Stomach smooth muscle (tissue), 2 donors: ENCODE measurements around the gene SV2B.

Experiments
- H3K27ac ChIP-seq: one replicate; pipeline ENCODE4 v1.7.0; 2013; ENCODE audit warnings: mild to moderate bottlenecking, low read length, inconsistent platforms
- H3K27me3 ChIP-seq, 2 donors: one replicate each; pipeline ENCODE4 v1.7.0; 2013; ENCODE audit warnings: low read length in 2 of 2; ENCODE audit not compliant: insufficient read depth in 2 of 2, control insufficient read depth in 1 of 2
- H3K36me3 ChIP-seq, 2 donors: one replicate each; pipeline ENCODE4 v1.7.0; 2013; ENCODE audit warnings: low read length in 2 of 2; ENCODE audit not compliant: control insufficient read depth in 2 of 2, insufficient read depth in 2 of 2
- H3K4me1 ChIP-seq: one replicate; pipeline ENCODE4 v1.7.0; 2013; ENCODE audit warnings: low read length; ENCODE audit not compliant: control insufficient read depth, insufficient read depth
- H3K4me3 ChIP-seq, 2 donors: one replicate each; pipeline ENCODE4 v1.7.0; 2013; ENCODE audit warnings: low read length in 2 of 2
- H3K9ac ChIP-seq, 2 donors: one replicate each; pipeline ENCODE4 v1.7.0; 2013; ENCODE audit warnings: low read length in 2 of 2, mild to moderate bottlenecking in 1 of 2
- H3K9me3 ChIP-seq, 2 donors: one replicate each; pipeline ENCODE4 v1.7.0; 2013; ENCODE audit warnings: low read length in 2 of 2; ENCODE audit not compliant: control insufficient read depth in 2 of 2
- donor health status: healthy.
- donor health status: Pancreatic carcinoma.

Gene SV2B

DNA sequence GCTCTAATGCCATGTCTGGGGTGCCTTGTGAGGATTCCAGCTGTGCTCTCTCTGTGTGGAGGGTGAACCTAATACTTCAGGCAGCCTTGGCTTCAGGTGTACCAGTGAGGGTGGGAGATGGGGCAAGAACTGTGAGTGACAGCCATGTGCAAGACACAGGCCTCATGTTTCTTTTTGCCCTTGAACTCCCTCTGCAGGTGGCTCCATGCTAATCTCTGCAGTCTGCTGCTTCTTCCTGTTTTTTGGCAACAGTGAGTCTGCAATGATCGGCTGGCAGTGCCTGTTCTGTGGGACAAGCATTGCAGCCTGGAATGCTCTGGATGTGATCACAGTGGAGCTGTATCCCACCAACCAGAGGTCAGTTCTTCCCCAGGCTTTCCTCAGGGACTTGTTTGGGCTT is 189.3 kb downstream of the SV2B start:
- Histone ChIP-seq H3K9ac (no peak overlapping the region), H3K4me3 (no peak overlapping the region), H3K4me1 (no peaks in the 10 kb centered on the region), H3K36me3 (no peaks in the 10 kb centered on the region), H3K27ac (no peak overlapping the region), H3K9me3 (no peaks in the 10 kb centered on the region), H3K27me3 (peaks cover 0 to 2% of the 10 kb centered on the region in 2 donors)

DNA sequence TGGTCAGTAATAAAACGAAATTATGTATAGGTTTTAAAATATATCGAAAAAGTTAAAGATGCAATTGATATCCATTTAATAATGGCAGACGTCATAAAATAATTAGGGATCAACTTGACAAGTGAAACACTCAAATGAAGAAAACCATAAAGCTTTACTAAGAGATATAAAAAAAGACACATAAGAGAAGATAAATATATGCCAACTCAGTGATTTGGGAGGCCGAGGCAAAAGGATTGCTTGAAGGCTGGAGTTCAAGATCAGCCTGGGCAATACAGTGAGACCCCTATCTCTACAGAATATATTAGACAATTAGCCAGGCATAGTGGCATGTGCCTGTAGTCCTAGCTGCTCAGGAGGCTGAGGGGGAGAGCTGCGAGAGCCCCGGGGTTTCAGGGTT is 190.5 kb downstream of the SV2B start:
- H3K27me3 ChIP-seq: peaks cover 0 to 6% of the 10 kb centered on the region in 2 donors

DNA sequence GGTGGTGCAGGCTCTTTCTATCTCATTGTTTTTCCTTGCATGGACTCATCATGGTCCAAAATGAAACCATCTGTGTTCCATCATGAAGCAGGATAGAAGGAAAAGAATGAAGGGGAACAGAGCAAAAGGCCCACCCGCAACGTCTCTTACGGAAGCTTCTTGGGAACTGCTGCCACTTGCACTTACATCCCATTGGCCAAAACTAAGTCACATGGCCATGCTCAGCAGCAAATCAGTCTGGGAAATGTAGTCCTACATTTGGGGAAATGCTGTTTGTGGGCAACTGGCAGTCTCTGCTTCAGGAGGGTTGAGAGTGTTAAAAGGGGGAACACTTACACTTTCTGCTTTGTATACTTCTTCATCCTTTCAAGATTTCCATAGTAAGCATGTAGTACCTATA is 191.6 kb downstream of the SV2B start:
- Histone ChIP-seq H3K27ac (no peak overlapping the region), H3K4me1 (no peaks in the 10 kb centered on the region), H3K9ac (no peak overlapping the region), H3K27me3 (peaks cover 0 to 9% of the 10 kb centered on the region in 2 donors), H3K36me3 (no peaks in the 10 kb centered on the region), H3K4me3 (no peak overlapping the region), H3K9me3 (no peaks in the 10 kb centered on the region)

More for the DNA sequence above, 190.5 kb downstream of the SV2B start:
- H3K4me3 ChIP-seq: no peak overlapping the region
- no peak overlapping the region for H3K27ac ChIP-seq
- H3K9ac ChIP-seq: no peak overlapping the region
- no peaks in the 10 kb centered on the region for H3K36me3 ChIP-seq
- H3K4me1 ChIP-seq: no peaks in the 10 kb centered on the region
- no peaks in the 10 kb centered on the region for H3K9me3 ChIP-seq

DNA sequence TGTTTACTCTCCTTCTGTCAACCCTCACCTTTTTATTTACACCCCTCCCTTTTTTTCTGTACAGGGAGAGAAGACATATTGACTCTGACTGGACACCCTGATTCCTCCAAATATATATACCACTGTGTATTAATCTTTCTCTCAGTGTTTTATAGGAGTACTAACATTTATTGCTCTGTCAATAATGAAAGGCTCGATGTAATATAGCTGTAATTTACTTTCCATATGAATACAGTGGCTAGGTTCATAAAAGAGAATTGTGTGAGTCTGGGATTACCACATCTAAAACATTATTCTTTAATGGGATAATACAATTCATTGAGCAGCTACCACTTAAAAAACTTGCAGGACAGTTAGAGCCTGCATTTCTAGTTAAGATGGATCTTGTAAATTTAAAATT is 194.3 kb downstream of the SV2B start:
- Histone ChIP-seq H3K9ac (no peak overlapping the region), H3K36me3 (no peaks in the 10 kb centered on the region), H3K9me3 (no peaks in the 10 kb centered on the region), H3K27ac (no peak overlapping the region), H3K4me3 (no peak overlapping the region), H3K4me1 (no peaks in the 10 kb centered on the region), H3K27me3 (peaks cover 12 to 16% of the 10 kb centered on the region in 2 donors)

DNA sequence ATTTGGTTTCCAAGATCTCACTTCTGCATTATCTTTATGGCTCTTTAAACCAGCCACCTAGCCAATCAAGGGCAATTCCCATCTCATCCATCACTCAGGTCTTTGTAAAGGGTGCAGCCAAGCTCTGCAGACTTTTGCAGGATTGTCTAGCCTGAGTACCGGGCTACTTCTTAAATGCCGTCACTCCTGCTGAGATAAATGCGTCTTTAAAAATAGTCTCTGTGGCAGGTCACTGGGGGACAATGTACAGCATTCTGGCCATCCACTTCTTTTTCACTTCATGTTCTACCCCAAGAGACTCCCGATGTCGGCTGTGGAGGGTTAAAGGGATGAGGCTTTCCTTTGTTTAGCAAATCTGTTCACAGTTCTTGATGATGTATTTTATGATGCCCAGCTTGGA is 194.7 kb downstream of the SV2B start:
- Histone ChIP-seq H3K27ac (no peak overlapping the region), H3K36me3 (no peaks in the 10 kb centered on the region), H3K9me3 (no peaks in the 10 kb centered on the region), H3K27me3 (peaks cover 12 to 16% of the 10 kb centered on the region in 2 donors), H3K4me1 (no peaks in the 10 kb centered on the region), H3K9ac (no peak overlapping the region), H3K4me3 (no peak overlapping the region)

DNA sequence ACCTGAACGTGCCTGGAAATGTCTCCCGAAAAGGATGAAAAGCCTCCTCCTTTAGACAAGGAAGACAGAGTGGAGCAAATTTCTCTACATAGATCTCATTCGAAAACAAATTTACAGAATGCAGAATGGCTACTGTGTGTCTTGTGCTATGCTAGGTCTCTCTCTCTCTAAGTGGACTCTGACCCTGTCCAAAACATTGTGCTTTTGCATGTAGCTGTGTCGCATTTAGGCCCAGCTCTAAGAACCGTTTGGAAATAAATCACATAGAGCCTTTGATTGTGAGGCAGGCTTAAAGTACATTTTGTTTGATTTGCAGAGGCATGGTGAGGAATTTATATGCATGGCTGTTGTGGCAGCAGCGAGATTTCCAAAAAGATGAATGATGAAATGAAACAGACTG is 198.0 kb downstream of the SV2B start:
- H3K4me1 ChIP-seq: no peaks in the 10 kb centered on the region
- H3K9me3 ChIP-seq: no peaks in the 10 kb centered on the region
- no peak overlapping the region for H3K27ac ChIP-seq
- peaks cover 13 to 20% of the 10 kb centered on the region in 2 donors for H3K27me3 ChIP-seq
- no peaks in the 10 kb centered on the region for H3K36me3 ChIP-seq
- H3K9ac ChIP-seq: no peak overlapping the region
- no peak overlapping the region for H3K4me3 ChIP-seq

DNA sequence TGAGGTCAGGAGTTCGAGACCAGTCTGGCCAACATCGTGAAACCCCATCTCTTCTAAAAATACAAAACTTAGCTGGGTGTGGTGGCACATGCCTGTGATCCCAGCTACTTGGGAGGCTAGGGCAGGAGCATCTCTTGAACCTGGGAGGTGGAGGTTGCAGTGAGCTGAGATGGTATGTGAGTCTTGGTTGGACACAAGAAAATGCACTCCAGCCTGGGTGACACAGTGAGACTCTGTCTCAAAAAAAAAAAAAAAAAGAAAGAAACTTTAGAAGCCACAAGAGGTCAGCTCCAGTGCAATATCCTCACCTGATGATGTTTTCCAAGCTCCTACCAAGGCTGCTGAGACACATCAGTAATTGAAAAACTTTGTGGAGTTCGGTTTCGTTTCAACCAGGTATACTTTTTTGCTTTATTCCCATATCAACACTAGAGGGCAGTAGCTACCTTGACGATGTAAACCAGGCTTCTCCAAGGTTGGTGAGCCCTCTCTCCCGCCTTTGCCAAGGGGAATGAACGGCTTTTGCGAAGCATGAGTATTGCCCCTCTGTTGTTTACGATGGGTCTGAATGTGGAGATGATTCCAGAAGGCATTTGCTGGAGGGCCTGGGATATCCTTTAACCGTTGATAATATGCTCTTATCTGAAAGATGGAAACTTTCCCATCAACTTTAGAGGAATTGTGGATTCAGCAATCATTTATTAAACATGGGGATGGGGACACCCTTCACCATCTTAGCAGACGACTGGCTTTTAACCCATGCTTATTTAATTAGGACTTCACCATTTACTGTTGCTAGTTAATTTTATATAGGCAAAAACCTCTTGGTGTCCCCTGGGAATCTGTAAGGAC is 202.8 kb downstream of the SV2B start:
- no peaks in the 10 kb centered on the region for H3K36me3 ChIP-seq
- peaks cover 17 to 27% of the 10 kb centered on the region in 2 donors for H3K27me3 ChIP-seq
- no peaks in the 10 kb centered on the region for H3K9me3 ChIP-seq
- H3K4me3 ChIP-seq: no peak overlapping the region
- H3K9ac ChIP-seq: no peak overlapping the region
- H3K4me1 ChIP-seq: peaks cover 6% of the 10 kb centered on the region
- no peak overlapping the region for H3K27ac ChIP-seq

DNA sequence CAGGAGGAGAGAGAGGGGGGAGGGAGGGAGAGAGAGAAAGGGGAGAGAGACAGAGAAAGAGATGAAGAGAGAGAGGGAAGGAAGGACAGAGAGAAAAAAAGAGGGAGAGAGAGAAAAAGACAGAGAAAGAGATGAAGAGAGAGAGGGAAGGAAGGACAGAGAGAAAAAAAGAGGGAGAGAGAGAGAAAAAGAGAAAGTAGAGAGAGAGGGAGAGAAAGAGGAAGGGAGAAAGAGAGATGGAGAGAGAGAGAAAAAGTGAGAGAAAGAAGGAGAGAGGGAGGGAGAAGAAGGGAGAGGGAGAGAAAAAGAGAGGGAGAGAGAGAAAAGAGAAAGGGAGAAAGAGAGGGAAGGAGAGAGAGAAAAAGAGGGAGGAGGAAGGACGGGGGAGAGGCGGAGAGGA is 204.2 kb downstream of the SV2B start:
- Histone ChIP-seq H3K9me3 (no peaks in the 10 kb centered on the region), H3K4me1 (peaks cover 6% of the 10 kb centered on the region), H3K27me3 (peaks cover 10 to 27% of the 10 kb centered on the region in 2 donors), H3K9ac (no peak overlapping the region), H3K4me3 (no peak overlapping the region), H3K27ac (no peak overlapping the region), H3K36me3 (no peaks in the 10 kb centered on the region)

DNA sequence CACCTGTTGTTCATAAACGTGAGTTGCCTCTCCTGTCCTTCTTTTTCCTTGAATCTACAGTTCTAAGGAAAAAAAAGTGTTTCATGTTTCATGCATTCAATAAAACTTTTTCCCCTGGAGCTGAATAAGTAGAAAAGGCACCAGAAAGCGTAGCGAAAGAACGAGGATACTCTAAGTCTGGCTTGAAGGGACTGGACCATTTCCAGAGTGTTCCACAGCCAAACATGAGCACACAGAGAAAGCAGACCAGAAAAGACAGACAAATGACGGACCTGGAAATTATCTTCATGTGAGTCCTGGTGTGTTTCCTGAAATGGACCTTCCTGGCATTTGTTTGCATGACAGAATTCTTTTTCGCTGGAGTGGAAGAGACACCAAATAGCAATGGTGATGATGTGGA is 204.7 kb downstream of the SV2B start:
- H3K27me3 ChIP-seq: peaks cover 14 to 29% of the 10 kb centered on the region in 2 donors
- H3K36me3 ChIP-seq: no peaks in the 10 kb centered on the region
- no peak overlapping the region for H3K27ac ChIP-seq
- no peak overlapping the region for H3K4me3 ChIP-seq
- H3K9me3 ChIP-seq: no peaks in the 10 kb centered on the region
- H3K9ac ChIP-seq: no peak overlapping the region
- peaks cover 6% of the 10 kb centered on the region for H3K4me1 ChIP-seq

DNA sequence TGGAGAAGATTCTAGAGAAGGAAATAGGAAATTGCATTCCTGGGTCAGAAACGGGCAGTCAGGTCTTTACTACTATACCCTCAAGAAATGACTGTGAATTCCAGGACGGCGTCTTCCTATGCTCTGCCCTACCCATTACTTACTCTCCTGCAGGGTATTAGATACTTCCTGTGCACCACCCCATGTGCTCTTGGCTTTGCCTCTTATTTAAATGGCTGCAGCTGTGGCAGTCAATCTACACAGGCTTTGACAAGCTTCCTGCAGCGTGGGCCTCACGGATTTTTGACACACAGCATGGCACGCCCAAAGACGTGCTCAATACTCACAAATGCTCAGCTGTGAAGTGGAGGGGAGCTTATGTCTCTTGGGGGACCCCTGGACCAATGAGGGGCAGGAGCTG is 206.1 kb downstream of the SV2B start:
- peaks cover 6% of the 10 kb centered on the region for H3K4me1 ChIP-seq
- H3K4me3 ChIP-seq: no peak overlapping the region
- no peak overlapping the region for H3K9ac ChIP-seq
- no peaks in the 10 kb centered on the region for H3K9me3 ChIP-seq
- H3K36me3 ChIP-seq: no peaks in the 10 kb centered on the region
- H3K27ac ChIP-seq: no peak overlapping the region
- H3K27me3 ChIP-seq: peaks cover 14 to 27% of the 10 kb centered on the region in 2 donors

DNA sequence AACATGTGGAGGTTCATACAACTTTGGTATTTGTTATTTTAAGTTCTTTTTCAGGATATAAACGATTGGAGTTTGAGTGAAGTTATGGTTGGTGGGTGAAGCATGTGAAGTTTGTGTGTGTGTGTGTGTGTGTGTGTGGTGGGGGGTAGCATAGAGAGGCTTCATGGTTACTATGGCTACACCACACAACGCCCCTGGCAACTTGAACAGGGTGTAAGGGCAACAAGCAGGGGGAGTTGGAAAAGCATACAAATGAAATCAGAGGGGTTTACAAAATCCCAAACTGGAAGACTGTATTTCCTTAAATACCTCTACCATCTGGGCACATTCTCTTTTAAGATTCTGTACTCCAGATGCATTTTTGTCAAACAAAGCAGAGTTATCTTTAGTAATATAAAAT is 207.5 kb downstream of the SV2B start:
- Histone ChIP-seq H3K36me3 (no peaks in the 10 kb centered on the region), H3K4me3 (no peak overlapping the region), H3K27me3 (peaks cover 14 to 27% of the 10 kb centered on the region in 2 donors), H3K27ac (no peak overlapping the region), H3K4me1 (peaks cover 6% of the 10 kb centered on the region), H3K9me3 (no peaks in the 10 kb centered on the region), H3K9ac (no peak overlapping the region)
